H1 (cell line): Measurements from ENCODE around the gene OASL.

Source experiments
- BCL11A ChIP-seq, 2 experiments: IDR thresholded peaks; one replicate each; pipeline ENCODE4 v1.6.1; 2011; ENCODE audit warnings: low read depth in 2 of 2, low read length in 2 of 2, mild to moderate bottlenecking in 2 of 2
- CTCF ChIP-seq, 3 experiments: IDR thresholded peaks; 1 replicate in 2 of 3; 2 replicates in 1 of 3; pipeline versions ENCODE4 v1.5.1 to v1.6.1; 2011; ENCODE audit warnings: low read length in 3 of 3, mild to moderate bottlenecking in 3 of 3, inconsistent platforms in 2 of 3, low read depth in 1 of 3, moderate library complexity in 1 of 3; ENCODE audit not compliant: insufficient read depth in 1 of 3; ENCODE audit errors: control extremely low read depth in 1 of 3
- E2F6 ChIP-seq: IDR thresholded peaks from 2 replicates; pipeline ENCODE4 v1.6.1; 2012; ENCODE audit warnings: inconsistent platforms
- EP300 ChIP-seq, 2 experiments: IDR thresholded peaks; 1 replicate in 1 of 2; 2 replicates in 1 of 2; pipeline ENCODE4 v1.6.1; 2011 to 2012; ENCODE audit warnings: low read depth in 2 of 2, low read length in 2 of 2, mild to moderate bottlenecking in 2 of 2, borderline replicate concordance in 1 of 2, inconsistent platforms in 1 of 2, moderate library complexity in 1 of 2
- EZH2 ChIP-seq: fragments of 200-600 bp; sonication (generic); IDR thresholded peaks from 2 replicates; pipeline ENCODE4 v1.7.1; 2012; ENCODE audit warnings: low read depth, mild to moderate bottlenecking, moderate library complexity, low read length, inconsistent platforms; ENCODE audit not compliant: severe bottlenecking
- GABPA ChIP-seq: IDR thresholded peaks from 2 replicates; pipeline ENCODE4 v1.6.1; 2011; ENCODE audit warnings: mild to moderate bottlenecking, low read length, moderate library complexity, borderline replicate concordance; ENCODE audit not compliant: insufficient read depth
- KDM1A ChIP-seq: fragments of 200-600, 300-600 bp; sonication (generic); IDR thresholded peaks from 2 replicates; pipeline ENCODE4 v1.7.1; 2016; ENCODE audit warnings: mild to moderate bottlenecking, low read length, borderline replicate concordance
- NRF1 ChIP-seq: IDR thresholded peaks from 2 replicates; pipeline ENCODE4 v1.6.1; 2011; ENCODE audit warnings: mild to moderate bottlenecking, low read depth, low read length, improper control_type of control experiment
- POLR2A ChIP-seq, 2 experiments: IDR thresholded peaks; 1 replicate in 1 of 2; 2 replicates in 1 of 2; pipeline ENCODE4 v1.6.1; 2011; ENCODE audit warnings: low read depth in 2 of 2, low read length in 2 of 2, mild to moderate bottlenecking in 2 of 2; ENCODE audit errors: control extremely low read depth in 1 of 2
- RAD21 ChIP-seq, 2 experiments: IDR thresholded peaks in 1 of 2; conservative IDR thresholded peaks in 1 of 2; 2 replicates each; pipeline ENCODE4 v1.6.1; 2011; ENCODE audit warnings: low read depth in 2 of 2, low read length in 2 of 2, improper control_type of control experiment in 1 of 2, inconsistent platforms in 1 of 2, mild to moderate bottlenecking in 1 of 2, moderate library complexity in 1 of 2
- RBBP5 ChIP-seq: IDR thresholded peaks from 2 replicates; pipeline ENCODE4 v1.7.1; 2012; ENCODE audit warnings: low read depth, mild to moderate bottlenecking, inconsistent platforms, low read length, moderate library complexity, borderline replicate concordance
- RFX5 ChIP-seq: IDR thresholded peaks from 2 replicates; pipeline ENCODE4 v1.6.1; 2011; ENCODE audit warnings: low read depth, low read length, improper control_type of control experiment, borderline replicate concordance
- USF2 ChIP-seq: IDR thresholded peaks from 2 replicates; pipeline ENCODE4 v1.6.1; 2011; ENCODE audit warnings: low read length, improper control_type of control experiment
- ZNF274 ChIP-seq: IDR thresholded peaks from 2 replicates; pipeline ENCODE4 v1.7.0; 2012; ENCODE audit warnings: low read length, borderline replicate concordance; ENCODE audit errors: extremely low read depth

GRCh38 chr12:121011820-121012219 lies 27.2 kb downstream of the OASL start:
- no peak for TF ChIP-seq CTCF (IDR thresholded peaks at IDR 0.05; ENCODE audit: control extremely low read depth in 1 of 3, insufficient read depth in 1 of 3, low read depth in 1 of 3, low read length in 3 of 3)
- TF ChIP-seq RBBP5 = no peak
- TF ChIP-seq GABPA = no peak
- TF ChIP-seq EZH2 = no peak
- no peak for TF ChIP-seq ZNF274
- TF ChIP-seq POLR2A (IDR thresholded peaks at IDR 0.05; ENCODE audit: control extremely low read depth in 1 of 2, low read depth in 2 of 2, low read length in 2 of 2) = no peak
- TF ChIP-seq NRF1 = no peak
- TF ChIP-seq USF2 = no peak
- no peak for TF ChIP-seq E2F6
- no peak for TF ChIP-seq BCL11A (IDR thresholded peaks at IDR 0.05; ENCODE audit: low read depth in 2 of 2, low read length in 2 of 2)
- TF ChIP-seq RAD21 (IDR thresholded peaks at IDR 0.05 in 1 of 2, conservative IDR thresholded peaks at IDR 0.05 in 1 of 2; ENCODE audit: low read depth in 2 of 2, low read length in 2 of 2) = no peak
- no peak for TF ChIP-seq EP300 (IDR thresholded peaks at IDR 0.05; ENCODE audit: borderline replicate concordance in 1 of 2, low read depth in 2 of 2, low read length in 2 of 2)
- TF ChIP-seq KDM1A = no peak
- TF ChIP-seq RFX5 = no peak
